ENCODE measurements around the gene DNAJA1.

DNAJA1 gene

GRCh38 chr9:33029231-33029786, 4.2 kb downstream of the DNAJA1 start:
- DNase-seq: no peak

GRCh38 chr9:33030285-33030684, 5.2 kb downstream of the DNAJA1 start:
- no peak for DNase-seq

GRCh38 chr9:33032292-33032691, 7.2 kb downstream of the DNAJA1 start:
- DNase-seq: no peak

GRCh38 chr9:33032865-33033264, 7.8 kb downstream of the DNAJA1 start:
- DNase-seq: no peak

- no peak for DNase-seq
Measured at GRCh38 chr9:33040792-33041431, 15.8 kb downstream of the DNAJA1 start.

- no peak for DNase-seq
Measured at GRCh38 chr9:33041432-33042188, 16.5 kb downstream of the DNAJA1 start.

- no peak for DNase-seq
Measured at GRCh38 chr9:33042473-33042872, 17.4 kb downstream of the DNAJA1 start.

GRCh38 chr9:33043671-33044070, 18.6 kb downstream of the DNAJA1 start:
- DNase-seq: no peak

- peak; percentile 58 for DNase-seq
Measured at GRCh38 chr9:33044162-33044673, 19.1 kb downstream of the DNAJA1 start.

GRCh38 chr9:33044677-33045282, 19.7 kb downstream of the DNAJA1 start:
- no peak for DNase-seq

GRCh38 chr9:33046061-33046460, 21.0 kb downstream of the DNAJA1 start:
- DNase-seq: no peak

GRCh38 chr9:33048054-33048465, 23.0 kb downstream of the DNAJA1 start:
- DNase-seq: no peak

- DNase-seq: no peak
Measured at GRCh38 chr9:33049680-33050361, 24.7 kb downstream of the DNAJA1 start.

GRCh38 chr9:33051144-33051543, 26.1 kb downstream of the DNAJA1 start:
- no peak for DNase-seq

GRCh38 chr9:33065157-33066076, 40.3 kb downstream of the DNAJA1 start:
- no peak for DNase-seq

- DNase-seq: no peak
Measured at GRCh38 chr9:33068991-33069390, 43.9 kb downstream of the DNAJA1 start.

GRCh38 chr9:33076046-33077004, 51.3 kb downstream of the DNAJA1 start, which contains the start of gene SMU1:
Gene SMU1 (minus strand): TSS chr9:33076674. CDS start chr9:33076608, 66 bp downstream.
- peak; percentile 92 for DNase-seq

GRCh38 chr9:33080534-33080933, 55.5 kb downstream of the DNAJA1 start:
- no peak for DNase-seq

GRCh38 chr9:33081128-33081851, 56.2 kb downstream of the DNAJA1 start:
- DNase-seq: peak; percentile 37

GRCh38 chr9:33082128-33082527, 57.1 kb downstream of the DNAJA1 start:
- no peak for DNase-seq

Measured in activated CD4-positive, alpha-beta T cell treated with anti-CD3 and anti-CD28 coated beads, Interleukin-2, amount 50 U/mL, for 1 hour (primary cell).